Measurements from ENCODE around the gene DAP. TPM values are rescaled to one million over a fixed set of nuclear protein-coding genes. Genes with fewer than 3 reads are reported as not detected.

Gene DAP
- total RNA-seq, 1 experiment from 2014 or later, result 47.2 TPM

- Histone ChIP-seq H3K56ac (ENCODE audit: insufficient read length, low read depth, low read length) (no peak overlapping the region), H4K8ac (replicated peaks; ENCODE audit: insufficient read length, low read depth, low read length) (no peak overlapping the region), H2BK120ac (ENCODE audit: low read depth, low read length, poor library complexity, severe bottlenecking) (no peak overlapping the region), H4K20me1 (ENCODE audit: control insufficient read depth, insufficient read depth, insufficient read length) (no peaks in the 10 kb centered on the region), H3K79me2 (ENCODE audit: insufficient read depth, low read length) (no peaks in the 10 kb centered on the region), H4K91ac (ENCODE audit: insufficient read length, low read depth, low read length) (no peak overlapping the region), H2BK5ac (ENCODE audit: insufficient read length, low read length) (no peak overlapping the region), H2AFZ (ENCODE audit: low read length) (no peak overlapping the region), H3K4ac (ENCODE audit: low read depth, low read length) (no peak overlapping the region), H3K14ac (ENCODE audit: insufficient read depth, low read length) (no peak overlapping the region; the same call in 1 of the 2 replicates), H2BK20ac (ENCODE audit: low read depth, low read length, poor library complexity, severe bottlenecking) (no peak overlapping the region), H3K18ac (ENCODE audit: insufficient read length, low read depth, low read length) (no peak overlapping the region), H3K9ac (ENCODE audit: extremely low read depth, insufficient read length, low read length) (no peak overlapping the region), H3K23me2 (ENCODE audit: insufficient read length, low read depth, low read length, poor library complexity, severe bottlenecking) (no peaks in the 10 kb centered on the region), H3K9me3 (ENCODE audit: control insufficient read depth, low read depth, low read length) (no peaks in the 10 kb centered on the region), H3K23ac (ENCODE audit: insufficient read length, low read depth, low read length) (no peak overlapping the region), H3K79me1 (ENCODE audit: insufficient read depth, low read depth, low read length, poor library complexity, severe bottlenecking) (no peaks in the 10 kb centered on the region), H2BK15ac (ENCODE audit: low read depth, low read length) (no peak overlapping the region), H3T11ph (ENCODE audit: low read length) (no peak overlapping the region), H4K5ac (ENCODE audit: insufficient read length, low read depth, low read length) (no peak overlapping the region), H3K27ac (ENCODE audit: insufficient read length, low read depth, low read length) (no peak overlapping the region), H2AK5ac (ENCODE audit: insufficient read length, low read length) (no peak overlapping the region), H2BK12ac (ENCODE audit: insufficient read length, low read depth, low read length) (no peak overlapping the region), H3K4me2 (ENCODE audit: insufficient read depth, insufficient read length, low read length) (no peak overlapping the region), H3K4me1 (ENCODE audit: insufficient read depth, low read length) (no peaks in the 10 kb centered on the region), H3K27me3 (ENCODE audit: insufficient read depth, low read length) (no peaks in the 10 kb centered on the region)
- peak; percentile 35 for TF ChIP-seq CTCF (conservative IDR thresholded peaks at IDR 0.05)
- no CpG with 5 or more reads among the region's 16 CpGs for WGBS (ENCODE audit: extremely low coverage, insufficient read length, low lambda C conversion rate)
- H3K4me1 Mint-ChIP-seq, result peaks cover 0 to 2% of the 10 kb centered on the region in 2 experiments; a peak in 2 of 4 replicates
- no peak overlapping the region for H3K4me3 Mint-ChIP-seq
- H3K36me3 Mint-ChIP-seq (ENCODE audit: insufficient read depth in 1 of 3, low read depth in 3 of 3), result peaks cover 1 to 12% (median 5%) of the 10 kb centered on the region in 3 experiments; a peak in 5 of 7 replicates
- no peak for DNase-seq
- H3K9me3 Mint-ChIP-seq, result no peaks in the 10 kb centered on the region
- H3K27ac Mint-ChIP-seq, result peak overlapping the region in 2 of 3 experiments; percentile 19 to 69; a peak in 1 of 7 replicates
- no peaks in the 10 kb centered on the region for H3K27me3 Mint-ChIP-seq (ENCODE audit: low read depth)
These were observed 36.1 kb downstream of the DAP start for GRCh38 chr5:10724781-10725507.

All from H9 (cell line).